Activated T-cell treated with anti-CD3 and anti-CD28 coated beads for 4 hours (primary cell): ENCODE results near the gene MAN1B1.

Experiments
- DNase-seq: peaks from one replicate; pipeline ENCODE4 v3.0.0-alpha.2; 2020

MAN1B1 gene

GRCh38 chr9:137069508-137070091 is 17.2 kb upstream of the MAN1B1 start:
- no peak for DNase-seq

- peak; percentile 65 for DNase-seq
Observed at GRCh38 chr9:137070201-137070905, 16.4 kb upstream of the MAN1B1 start, which contains the start of gene SAPCD2. Gene SAPCD2 (minus strand): TSS chr9:137070557. CDS start chr9:137070460, 97 bp downstream.

DNA sequence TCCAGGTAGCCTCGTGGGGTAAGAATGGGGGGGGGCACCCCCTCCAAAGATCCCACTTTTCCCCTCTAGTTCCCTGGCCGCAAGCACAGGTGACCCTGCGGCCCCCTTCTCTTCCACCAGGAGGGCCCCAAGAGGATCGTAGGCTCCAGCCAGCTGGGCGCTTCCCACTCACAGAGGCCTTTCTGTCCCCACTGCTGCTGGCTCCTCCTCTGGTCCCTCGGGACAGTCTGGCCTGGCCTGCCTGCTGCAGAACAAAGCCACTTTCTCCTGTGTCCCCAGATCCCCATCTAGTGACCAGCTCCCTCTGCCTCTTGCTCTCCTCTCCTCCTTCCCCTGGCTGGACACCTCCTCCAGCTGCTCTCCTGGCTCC is 15.9 kb upstream of the MAN1B1 start:
- DNase-seq = no peak

DNA sequence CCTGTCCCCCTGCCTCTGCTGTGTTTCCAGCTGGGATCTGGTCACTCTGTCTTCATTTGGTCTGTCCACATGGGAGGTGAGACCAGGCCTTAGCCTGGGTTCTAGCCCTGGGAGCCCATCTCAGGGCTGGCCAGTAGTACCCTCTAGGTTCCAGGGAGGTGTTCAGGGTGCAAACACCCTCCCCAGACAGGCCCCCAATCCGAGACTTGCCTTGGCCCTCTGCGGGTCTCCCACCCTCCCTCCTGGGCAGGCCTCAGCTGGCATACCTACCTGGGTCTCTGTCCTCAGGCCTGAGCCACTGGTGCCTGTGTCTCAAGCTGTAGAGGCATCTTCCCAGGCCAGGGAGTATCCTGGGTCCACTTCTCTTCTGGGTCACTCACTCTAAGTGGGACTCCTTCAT is 15.5 kb upstream of the MAN1B1 start:
- no peak for DNase-seq

DNA sequence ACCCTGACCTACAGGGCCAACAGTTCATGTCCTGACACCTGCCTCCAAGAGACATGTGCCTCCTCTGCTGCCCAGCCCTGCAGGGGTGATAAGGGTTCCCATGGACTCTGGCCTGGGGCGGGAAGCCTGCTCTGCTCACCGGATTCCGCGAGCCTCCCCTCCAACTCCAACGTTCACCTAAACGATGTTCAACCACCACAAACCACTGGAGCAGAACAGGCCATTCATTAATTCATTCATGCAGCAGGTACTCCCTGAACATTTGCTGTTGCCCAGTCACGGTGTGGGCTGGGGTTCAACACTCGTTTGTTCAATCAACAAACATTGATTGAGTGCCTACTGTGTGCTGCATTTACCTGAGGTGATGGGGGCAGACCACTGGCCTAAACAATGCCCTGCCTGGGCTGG is 12.8 kb upstream of the MAN1B1 start:
- no peak for DNase-seq

- no peak for DNase-seq
Observed at GRCh38 chr9:137074657-137075274, 12.0 kb upstream of the MAN1B1 start.

DNA sequence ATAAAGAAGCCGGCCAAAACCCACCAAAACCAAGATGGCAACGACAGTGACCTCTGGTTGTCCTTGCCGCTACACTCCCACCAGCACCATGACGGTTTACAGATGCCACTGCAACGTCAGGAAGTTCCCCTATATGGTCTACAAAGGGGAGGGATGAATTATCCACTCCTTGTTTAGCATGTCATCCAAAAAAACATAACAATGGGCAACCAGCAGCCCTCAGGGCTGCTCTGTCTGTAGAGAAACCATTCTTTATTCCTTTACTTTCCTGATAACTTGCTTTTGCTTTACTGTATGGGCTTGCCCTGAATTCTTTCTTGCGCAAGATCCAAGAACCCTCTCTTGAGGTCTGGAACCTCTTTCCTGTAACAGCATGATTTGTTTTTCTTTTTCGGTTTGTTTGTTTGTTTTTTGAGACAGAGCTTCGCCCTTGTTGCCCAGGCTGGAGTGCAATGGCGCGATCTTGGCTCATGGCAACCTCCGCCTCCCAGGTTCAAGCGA is 11.5 kb upstream of the MAN1B1 start:
- no peak for DNase-seq

DNA sequence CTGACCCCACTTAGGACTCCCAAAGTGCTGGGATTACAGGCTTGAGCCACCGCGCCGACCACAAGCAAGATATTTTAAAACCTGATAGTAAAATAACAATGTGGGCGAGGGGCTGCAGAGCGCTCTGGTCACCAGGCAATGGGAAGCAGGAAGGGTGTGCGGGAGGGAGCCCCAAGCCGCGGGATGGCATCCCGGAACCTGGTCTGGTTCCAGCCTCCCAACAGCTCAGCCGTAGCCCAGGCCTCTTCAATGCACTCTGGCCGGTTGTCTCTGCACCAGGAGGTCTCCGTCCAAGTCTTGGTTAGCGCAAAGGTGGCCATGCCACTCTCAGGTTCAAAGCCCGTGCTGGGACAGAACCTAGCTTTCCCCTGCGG is 10.2 kb upstream of the MAN1B1 start:
- DNase-seq = no peak

DNA sequence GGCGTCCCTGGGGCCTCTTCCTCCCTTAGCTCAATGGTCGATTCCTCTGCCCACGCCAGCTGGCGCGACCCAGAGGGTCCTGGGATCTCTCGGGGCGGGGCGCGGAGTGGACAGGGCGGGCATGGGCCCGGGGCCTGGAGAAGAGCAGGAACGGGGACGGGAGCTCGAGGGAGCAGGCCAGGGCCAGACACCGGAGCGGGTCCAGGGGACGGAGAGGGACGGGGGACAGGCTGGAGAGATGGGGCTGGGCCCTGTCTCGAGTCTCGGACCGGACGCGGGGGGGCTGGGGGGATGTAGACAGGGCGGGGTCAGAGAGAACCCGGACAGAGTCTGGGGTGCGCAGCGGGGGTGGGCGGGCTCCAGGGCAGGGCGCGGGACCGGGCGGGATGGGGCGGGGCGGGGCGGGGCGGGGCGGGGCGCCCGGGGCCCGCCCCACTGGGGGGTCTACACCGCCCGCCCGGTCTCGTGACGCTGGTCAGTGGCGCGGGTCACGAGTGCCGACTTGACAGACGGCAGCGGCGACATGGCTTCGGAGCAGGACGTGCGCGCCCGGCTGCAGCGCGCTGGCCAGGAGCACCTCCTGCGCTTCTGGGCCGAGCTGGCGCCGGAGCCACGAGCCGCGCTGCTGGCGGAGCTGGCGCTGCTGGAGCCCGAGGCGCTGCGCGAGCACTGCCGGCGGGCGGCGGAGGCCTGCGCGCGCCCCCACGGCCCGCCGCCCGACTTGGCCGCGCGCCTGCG is 9.6 kb upstream of the MAN1B1 start, which contains the start of gene UAP1L1:
Gene UAP1L1, plus strand, starts transcription at position 508 of the 738 bp plus-strand sequence. Its CDS starts 16 bp downstream, at position 524.
- DNase-seq = peak; percentile 29

- no peak for DNase-seq
Observed at GRCh38 chr9:137077758-137078693, 8.8 kb upstream of the MAN1B1 start.

GRCh38 chr9:137078701-137079400 is 7.9 kb upstream of the MAN1B1 start:
- no peak for DNase-seq

GRCh38 chr9:137079401-137079787 is 7.4 kb upstream of the MAN1B1 start:
- no peak for DNase-seq

DNA sequence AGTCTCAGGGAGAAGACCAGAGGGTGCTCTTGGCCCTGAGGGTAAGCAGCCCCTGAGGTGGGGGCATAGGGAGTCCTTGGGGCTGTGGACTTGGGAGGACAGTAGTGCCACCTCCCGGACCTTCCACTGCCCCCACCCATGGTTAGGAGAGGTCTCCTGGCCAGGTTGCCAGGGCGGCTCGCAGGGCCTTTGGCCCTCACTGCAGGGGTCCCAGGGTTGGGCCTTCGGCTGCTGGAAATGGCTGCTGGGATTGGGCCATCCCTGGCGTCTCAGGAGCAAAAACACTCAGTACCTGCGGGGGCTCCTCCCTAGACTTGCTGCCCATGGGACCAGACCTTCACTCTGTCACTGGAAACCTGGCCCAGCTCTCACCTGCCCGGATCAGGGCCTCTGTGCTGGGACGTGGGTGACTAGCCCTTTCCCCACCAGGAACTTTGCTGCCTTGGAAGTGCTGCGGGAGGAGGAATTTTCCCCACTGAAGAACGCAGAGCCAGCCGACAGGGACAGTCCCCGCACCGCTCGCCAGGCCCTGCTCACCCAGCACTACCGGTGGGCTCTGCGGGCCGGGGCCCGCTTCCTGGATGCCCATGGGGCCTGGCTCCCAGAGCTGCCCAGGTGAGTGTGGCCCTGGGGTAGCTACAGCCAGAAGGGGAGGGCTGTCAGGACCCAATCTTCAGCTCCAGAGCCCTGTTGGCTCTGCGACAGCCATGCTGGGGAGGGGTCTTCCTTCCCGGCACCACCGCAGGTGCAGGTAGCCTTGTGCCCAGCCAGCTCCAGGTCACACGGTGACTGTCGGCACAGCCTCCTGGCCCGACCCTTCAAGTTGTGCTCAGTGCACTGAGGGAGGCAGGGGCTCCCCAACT is 6.3 kb upstream of the MAN1B1 start:
- DNase-seq = no peak

DNA sequence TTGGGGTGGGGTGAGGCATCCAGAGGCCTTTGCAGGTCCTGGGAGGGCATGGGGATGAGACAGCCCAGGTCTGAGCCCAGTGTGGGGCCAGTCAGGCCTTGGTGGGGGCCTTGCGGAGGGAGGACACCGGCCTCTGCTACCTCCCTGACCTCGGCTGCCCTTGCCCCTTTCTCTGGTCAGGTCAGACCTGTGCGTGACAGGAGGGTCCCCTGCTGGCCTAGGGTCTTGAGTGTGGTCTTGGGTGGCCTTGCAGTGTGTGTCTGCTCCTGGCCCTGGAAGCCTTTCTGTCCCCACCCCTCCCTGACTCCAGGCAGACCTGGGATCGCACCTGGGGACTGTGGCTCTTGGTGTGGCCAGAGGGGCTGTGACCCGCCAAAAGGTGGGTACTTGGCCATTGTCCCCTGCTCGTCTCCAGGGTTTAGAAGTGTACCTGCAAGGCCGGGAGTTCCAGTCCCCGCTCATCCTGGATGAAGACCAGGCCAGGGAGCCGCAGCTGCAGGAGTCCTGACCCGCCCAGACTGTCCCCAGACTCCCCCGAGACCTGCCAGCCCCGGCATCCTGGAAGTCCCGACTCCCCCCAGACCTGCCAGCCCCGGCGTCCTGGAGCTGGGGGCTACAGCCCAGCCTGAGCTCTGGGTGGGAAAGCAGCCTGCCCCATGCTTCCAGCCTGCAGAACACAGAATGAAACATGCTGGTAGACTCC is 4.4 kb upstream of the MAN1B1 start:
- DNase-seq = no peak

DNA sequence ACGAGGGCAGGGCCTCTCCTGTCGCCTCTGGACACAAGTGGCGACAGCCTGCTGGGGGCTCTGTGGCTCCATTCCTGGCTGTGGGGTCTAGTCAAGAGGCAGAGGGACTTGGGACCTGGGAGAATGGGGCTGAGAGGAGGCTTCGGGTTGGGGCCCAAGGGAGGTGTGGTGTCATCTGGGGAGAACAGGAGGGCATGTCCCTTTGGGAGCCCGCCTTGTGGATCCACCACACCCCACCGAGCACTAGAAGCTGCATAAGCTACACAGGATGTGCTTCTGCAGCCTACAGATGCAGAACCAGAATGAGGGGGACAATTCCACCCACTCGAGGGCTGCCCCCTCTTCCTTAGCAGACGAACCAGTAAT is 3.9 kb upstream of the MAN1B1 start:
- DNase-seq = no peak

GRCh38 chr9:137083394-137084004 is 3.3 kb upstream of the MAN1B1 start:
- DNase-seq = no peak

GRCh38 chr9:137084526-137084925 is 2.3 kb upstream of the MAN1B1 start:
- DNase-seq = no peak

DNA sequence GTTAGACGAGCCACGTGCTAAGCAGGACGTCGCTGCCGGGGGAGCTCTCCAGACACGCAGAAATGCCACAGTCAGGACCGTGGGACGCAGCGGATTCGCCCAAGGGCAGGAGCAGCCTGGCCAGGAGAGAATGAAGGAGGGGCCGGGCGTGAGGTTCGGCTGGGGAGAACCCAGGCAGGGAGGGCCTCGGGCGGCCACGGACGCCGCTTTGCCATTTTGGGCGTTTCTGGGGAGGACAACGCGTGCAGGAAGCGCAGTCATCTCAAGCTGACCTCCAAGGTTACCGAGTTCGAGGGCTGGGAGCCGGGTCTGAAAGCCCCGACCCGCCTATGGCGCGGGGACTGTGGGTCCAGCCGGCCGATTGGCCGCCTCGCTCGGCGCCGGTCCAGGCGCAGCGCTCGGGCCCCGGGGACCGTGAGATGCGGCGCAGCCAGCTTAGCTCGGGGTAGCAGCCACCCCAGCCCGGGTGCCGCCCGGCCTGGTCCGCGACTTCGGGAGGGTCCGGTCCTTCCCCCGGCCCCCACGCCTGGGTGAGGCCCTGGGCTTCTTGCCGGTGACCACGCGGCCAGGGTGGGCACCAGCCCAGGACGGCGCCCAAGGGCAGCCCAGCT is 760 bp upstream of the MAN1B1 start:
- DNase-seq = no peak

- no peak for DNase-seq
Observed at GRCh38 chr9:137087409-137087925, 682 bp downstream of the MAN1B1 start.
